ENCODE results near the gene TUBGCP6. TPM values are rescaled to one million over a fixed set of nuclear protein-coding genes. Genes with fewer than 3 reads are reported as not detected.
A peak's percentile ranks its signal among the peaks of the same experiment; 100 is the strongest.

Gene TUBGCP6
- total and polyA plus RNA-seq, 2 donors (not counting 3 experiments of a cell fraction or from before 2014, with no cell fraction given), result 33.1 to 45.3 TPM

DNA sequence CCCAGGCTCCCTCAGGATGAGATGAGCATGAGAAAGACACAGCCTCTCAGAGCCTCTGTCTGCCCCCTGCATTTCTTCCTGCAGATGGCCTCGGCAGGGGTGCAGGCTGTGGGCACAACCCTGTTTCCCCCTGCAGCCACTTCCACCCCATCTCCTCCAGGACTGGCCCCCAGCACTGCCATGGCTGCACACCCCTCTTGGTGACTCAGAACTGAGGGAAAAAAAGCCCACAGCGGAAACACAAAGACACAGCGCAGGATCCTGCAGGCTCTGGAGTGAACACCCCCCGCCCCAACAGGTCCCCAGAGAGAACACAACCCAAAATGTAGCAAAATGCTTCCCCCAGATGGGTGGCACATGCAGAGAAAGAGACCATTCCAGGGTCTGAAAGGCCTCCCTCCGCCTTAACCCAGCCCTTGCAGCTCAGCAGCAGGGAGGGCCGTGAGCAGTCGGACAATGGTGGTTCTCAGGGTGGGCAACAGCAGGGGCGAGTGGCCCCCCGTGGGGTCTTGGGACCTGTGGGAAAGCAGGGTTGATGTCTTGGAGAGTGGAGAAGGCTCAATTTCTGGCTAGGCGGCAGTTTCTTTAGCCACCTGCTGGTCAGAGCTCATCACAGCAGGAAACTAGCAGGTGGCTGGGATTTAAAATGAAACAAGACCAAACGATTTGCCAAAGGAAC, 8.0 kb downstream of the TUBGCP6 start:
- Histone ChIP-seq H2AFZ (ENCODE audit: low read depth, low read length) (no peak overlapping the region), H3K27me3 (ENCODE audit: control insufficient read depth in 2 of 2, insufficient read depth in 2 of 2, low read length in 2 of 2) (no peaks in the 10 kb centered on the region), H3K4me1 (ENCODE audit: control insufficient read depth, extremely low read depth, insufficient read depth, low read length) (peaks cover 4% of the 10 kb centered on the region), H3K9me1 (replicated peaks; ENCODE audit: control insufficient read depth, extremely low read depth, insufficient read depth, low read length) (no peaks in the 10 kb centered on the region), H3K36me3 (ENCODE audit: control insufficient read depth in 2 of 2, extremely low read depth in 1 of 2, insufficient read depth in 2 of 2, low read length in 2 of 2) (peaks cover 0 to 14% of the 10 kb centered on the region in 2 experiments), H3K4me2 (ENCODE audit: insufficient read depth, low read length) (no peak overlapping the region), H3K9me3 (replicated peaks; ENCODE audit: control insufficient read depth, insufficient read depth, low read length) (no peaks in the 10 kb centered on the region), H3K79me2 (ENCODE audit: control insufficient read depth, insufficient read depth, low read length) (peaks cover 36% of the 10 kb centered on the region), H3K4me3 (replicated peaks in 1 of 3; ENCODE audit: insufficient read depth in 1 of 3, low read depth in 1 of 3, low read length in 3 of 3) (no peak overlapping the region), H3K9ac (replicated peaks; ENCODE audit: extremely low read depth, insufficient read depth, low read length) (no peak overlapping the region), H3K27ac (ENCODE audit: insufficient read depth, low read depth, low read length) (no peak overlapping the region), H4K20me1 (replicated peaks; ENCODE audit: control insufficient read depth, extremely low read depth, insufficient read depth, low read length) (no peaks in the 10 kb centered on the region)
- peak; percentile 82 for FAIRE-seq
- ChIA-PET POLR2A (no interaction called here), CTCF (interaction anchor here (0.5 to 1.6 kb wide), 10 partner anchors 9 to 469 kb away, joined by 3 to 10 read pairs (median 4); partner anchors contain the start of gene SCO2)
- intact Hi-C loops (cut with micrococcal nuclease) (no loop called here), dilution Hi-C loops (cut with MboI; ENCODE audit: extremely low pct_ligation_motif_present, low sequenced_read_pairs) (no loop called here)
- BruUV-seq (replicated peaks), result no TSS peak
- no peak for TF ChIP-seq FOS (IDR thresholded peaks at IDR 0.05; ENCODE audit: borderline replicate concordance, insufficient read depth, low read length)
- TF ChIP-seq POLR2A (IDR thresholded peaks at IDR 0.05; ENCODE audit: low read depth, low read length), result no peak
- TF ChIP-seq POLR2AphosphoS5 (IDR thresholded peaks at IDR 0.05; ENCODE audit: insufficient read depth, low read depth, low read length), result no peak
- TF ChIP-seq, protein P1, sequence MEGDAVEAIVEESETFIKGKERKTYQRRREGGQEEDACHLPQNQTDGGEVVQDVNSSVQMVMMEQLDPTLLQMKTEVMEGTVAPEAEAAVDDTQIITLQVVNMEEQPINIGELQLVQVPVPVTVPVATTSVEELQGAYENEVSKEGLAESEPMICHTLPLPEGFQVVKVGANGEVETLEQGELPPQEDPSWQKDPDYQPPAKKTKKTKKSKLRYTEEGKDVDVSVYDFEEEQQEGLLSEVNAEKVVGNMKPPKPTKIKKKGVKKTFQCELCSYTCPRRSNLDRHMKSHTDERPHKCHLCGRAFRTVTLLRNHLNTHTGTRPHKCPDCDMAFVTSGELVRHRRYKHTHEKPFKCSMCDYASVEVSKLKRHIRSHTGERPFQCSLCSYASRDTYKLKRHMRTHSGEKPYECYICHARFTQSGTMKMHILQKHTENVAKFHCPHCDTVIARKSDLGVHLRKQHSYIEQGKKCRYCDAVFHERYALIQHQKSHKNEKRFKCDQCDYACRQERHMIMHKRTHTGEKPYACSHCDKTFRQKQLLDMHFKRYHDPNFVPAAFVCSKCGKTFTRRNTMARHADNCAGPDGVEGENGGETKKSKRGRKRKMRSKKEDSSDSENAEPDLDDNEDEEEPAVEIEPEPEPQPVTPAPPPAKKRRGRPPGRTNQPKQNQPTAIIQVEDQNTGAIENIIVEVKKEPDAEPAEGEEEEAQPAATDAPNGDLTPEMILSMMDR (IDR thresholded peaks at IDR 0.05; ENCODE audit: extremely low read depth in 1 of 2, insufficient read depth in 1 of 2, low read depth in 1 of 2, low read length in 2 of 2), result peak; percentile 45 to 53
- DNase-seq (ENCODE audit: low read depth, low spot score), result no peak

DNA sequence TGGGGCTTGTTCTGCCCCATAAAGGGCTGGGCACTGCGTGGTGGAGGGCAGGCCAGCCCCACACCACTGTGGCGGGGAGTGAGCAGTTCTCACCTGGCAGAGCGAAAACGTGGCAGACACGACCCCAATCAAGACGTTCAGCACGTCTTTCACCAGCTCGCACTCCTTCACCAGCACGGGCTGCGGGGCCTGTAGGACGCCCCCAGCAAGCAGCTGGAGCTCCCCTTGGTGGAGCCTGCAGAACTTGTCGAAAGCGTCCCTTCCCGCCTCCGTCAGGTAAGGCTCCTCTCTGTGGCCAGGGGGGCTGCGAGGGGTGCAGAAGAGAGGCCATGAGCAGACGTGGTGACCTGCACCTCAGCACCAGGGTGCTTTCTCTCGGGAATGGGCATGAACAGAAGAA, 11.6 kb downstream of the TUBGCP6 start:
- Histone ChIP-seq H4K20me1 (replicated peaks; ENCODE audit: control insufficient read depth, extremely low read depth, insufficient read depth, low read length) (no peaks in the 10 kb centered on the region), H3K27ac (ENCODE audit: insufficient read depth, low read depth, low read length) (no peak overlapping the region), H2AFZ (ENCODE audit: low read depth, low read length) (no peak overlapping the region), H3K4me1 (ENCODE audit: control insufficient read depth, extremely low read depth, insufficient read depth, low read length) (no peaks in the 10 kb centered on the region), H3K4me3 (replicated peaks in 1 of 3; ENCODE audit: insufficient read depth in 1 of 3, low read depth in 1 of 3, low read length in 3 of 3) (no peak overlapping the region), H3K9ac (replicated peaks; ENCODE audit: extremely low read depth, insufficient read depth, low read length) (no peak overlapping the region), H3K9me3 (replicated peaks; ENCODE audit: control insufficient read depth, insufficient read depth, low read length) (no peaks in the 10 kb centered on the region), H3K79me2 (ENCODE audit: control insufficient read depth, insufficient read depth, low read length) (peaks cover 20% of the 10 kb centered on the region), H3K4me2 (ENCODE audit: insufficient read depth, low read length) (no peak overlapping the region), H3K9me1 (replicated peaks; ENCODE audit: control insufficient read depth, extremely low read depth, insufficient read depth, low read length) (no peaks in the 10 kb centered on the region), H3K36me3 (ENCODE audit: control insufficient read depth in 2 of 2, extremely low read depth in 1 of 2, insufficient read depth in 2 of 2, low read length in 2 of 2) (peaks cover 0 to 14% of the 10 kb centered on the region in 2 experiments), H3K27me3 (ENCODE audit: control insufficient read depth in 2 of 2, insufficient read depth in 2 of 2, low read length in 2 of 2) (no peaks in the 10 kb centered on the region)
- POLR2A ChIA-PET, result no interaction called here
- dilution Hi-C loops (cut with MboI; ENCODE audit: extremely low pct_ligation_motif_present, low sequenced_read_pairs) (no loop called here), intact Hi-C loops (cut with micrococcal nuclease) (no loop called here)
- no peak for DNase-seq (ENCODE audit: low read depth, low spot score)
- no TSS peak for BruUV-seq (replicated peaks)
- no peak for TF ChIP-seq JUN (IDR thresholded peaks at IDR 0.05; ENCODE audit: borderline replicate concordance, insufficient read depth, insufficient read length, low read depth)
- no peak for TF ChIP-seq FOS (IDR thresholded peaks at IDR 0.05; ENCODE audit: borderline replicate concordance, insufficient read depth, low read length)
- TF ChIP-seq POLR2AphosphoS5 (IDR thresholded peaks at IDR 0.05; ENCODE audit: insufficient read depth, low read depth, low read length), result no peak
- no peak for TF ChIP-seq EZH2 (IDR thresholded peaks at IDR 0.05; ENCODE audit: borderline replicate concordance, low read depth, low read length, severe bottlenecking)
- TF ChIP-seq GATA2 (IDR thresholded peaks at IDR 0.05; ENCODE audit: insufficient read depth, insufficient read length, low read depth, low read length), result no peak
- TF ChIP-seq POLR2A (IDR thresholded peaks at IDR 0.05; ENCODE audit: low read depth, low read length), result no peak
- TF ChIP-seq, protein P1 (IDR thresholded peaks at IDR 0.05; ENCODE audit: extremely low read depth in 1 of 2, insufficient read depth in 1 of 2, low read depth in 1 of 2, low read length in 2 of 2), result no peak
- TF ChIP-seq, protein P2, sequence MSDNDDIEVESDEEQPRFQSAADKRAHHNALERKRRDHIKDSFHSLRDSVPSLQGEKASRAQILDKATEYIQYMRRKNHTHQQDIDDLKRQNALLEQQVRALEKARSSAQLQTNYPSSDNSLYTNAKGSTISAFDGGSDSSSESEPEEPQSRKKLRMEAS (IDR thresholded peaks at IDR 0.05; ENCODE audit: insufficient read depth, insufficient read length), result no peak
- TF ChIP-seq MYC (IDR thresholded peaks at IDR 0.05; ENCODE audit: low read depth, low read length), result no peak
- FAIRE-seq, result no peak
- CTCF ChIA-PET, result interaction anchor here (1.2 to 2.8 kb wide), 2 partner anchors 8 to 24 kb away, joined by 4 to 11 read pairs; no protein-coding TSS in a partner anchor

Measured in endothelial cell of umbilical vein (primary cell).